T-helper 2 cell treated with Interferon-gamma antibody and Interleukin-4, amounts not matched to agents 100 ng/mL and 5 ng/mL, for 36 hours (primary cell): ENCODE data around the gene TLR7. TPM values are rescaled to one million over a fixed set of nuclear protein-coding genes. Genes with fewer than 3 reads are reported as not detected.

Experiments
- intact Hi-C: fragments of 100-400 bp; cut with micrococcal nuclease; formaldehyde crosslinking; loops from one replicate; pipeline ENCODE4 v1.15.1; 2023
- total RNA-seq: library from RNA; stranded (reverse); gene quantifications from 2 replicates; pipeline ENCODE4 v1.2.3, GENCODE V29; 2022

TLR7 gene
- total RNA-seq, 1 donor from 2014 or later: not detected

- intact Hi-C loops: loop anchor here (5.0 kb wide), 2 partner anchors 119 to 189 kb away; no protein-coding TSS in a partner anchor
These were observed 24.3 kb downstream of the TLR7 start for GRCh38 chrX:12891171-12891570.

GRCh38 chrX:12891915-12892506, 25.1 kb downstream of the TLR7 start:
- intact Hi-C loops: loop anchor here (5.0 kb wide), 2 partner anchors 120 to 190 kb away; no protein-coding TSS in a partner anchor

DNA sequence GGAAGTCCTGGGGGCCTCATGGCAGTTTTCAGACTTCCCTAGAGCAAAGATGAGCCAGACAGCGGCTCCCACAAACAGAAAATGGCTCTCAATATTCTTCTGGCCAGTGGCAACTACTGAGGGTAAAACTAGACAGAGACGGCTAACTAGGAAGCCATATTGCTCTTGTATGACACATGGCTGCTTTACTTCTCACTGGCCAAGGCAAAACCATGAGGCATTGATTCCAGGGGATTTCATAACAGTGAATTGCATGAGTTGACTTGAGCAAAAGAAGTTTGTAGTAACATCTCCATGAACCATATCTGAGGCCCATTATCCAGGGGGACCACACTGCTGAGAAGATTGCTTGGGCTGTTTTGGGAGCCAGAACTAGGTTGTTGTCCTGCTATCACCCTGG, 25.8 kb downstream of the TLR7 start:
- intact Hi-C loops: loop anchor here (5.0 kb wide), 2 partner anchors 120 to 190 kb away; no protein-coding TSS in a partner anchor

DNA sequence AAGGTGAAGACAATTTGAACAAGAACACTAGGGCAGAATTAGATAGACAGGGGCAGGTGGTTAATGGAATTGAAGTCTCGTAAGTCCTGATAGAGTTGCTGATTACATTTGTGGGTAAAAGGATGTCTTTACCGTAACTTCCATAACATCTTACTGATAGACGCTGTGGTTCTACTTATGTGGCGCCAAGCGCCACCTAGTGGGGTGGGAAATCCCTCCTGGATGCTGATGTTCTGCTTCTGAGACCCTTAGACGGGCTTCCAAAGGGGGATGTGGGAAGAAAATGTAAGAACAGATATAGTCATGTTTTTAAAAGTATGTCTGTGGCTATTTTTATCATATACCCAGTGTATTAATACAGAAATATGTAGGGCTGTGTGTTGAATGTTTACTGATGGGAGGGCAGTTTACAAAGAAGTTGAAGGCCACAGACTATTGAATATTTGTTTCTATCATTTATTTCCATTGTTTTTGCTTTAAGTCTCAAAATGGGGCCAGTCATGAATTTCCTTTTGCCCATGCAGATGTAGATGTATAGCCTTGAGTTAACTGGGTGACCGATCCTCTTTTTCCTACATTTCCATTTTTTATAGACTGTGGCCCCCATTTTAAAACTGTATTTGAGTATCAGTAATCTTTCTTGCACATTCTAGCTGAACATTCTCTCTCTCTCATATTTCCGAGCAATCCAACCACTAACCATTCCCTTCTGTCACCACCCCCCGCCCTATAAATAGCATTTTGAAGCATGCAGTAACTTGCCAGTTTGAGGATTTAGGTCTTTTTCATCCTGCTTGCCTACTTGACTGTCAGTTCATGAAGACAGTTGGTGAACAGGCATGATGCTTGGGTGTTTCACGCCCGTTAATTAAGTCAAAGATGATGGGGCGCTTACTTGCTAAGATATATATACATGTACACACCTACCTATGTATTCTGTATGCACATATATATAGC, 27.5 kb downstream of the TLR7 start:
- intact Hi-C loops: loop anchor here (1.0 to 5.0 kb wide), 3 partner anchors 80 to 192 kb away; no protein-coding TSS in a partner anchor

GRCh38 chrX:12895866-12896265, 29.0 kb downstream of the TLR7 start:
- intact Hi-C loops: no loop called here

DNA sequence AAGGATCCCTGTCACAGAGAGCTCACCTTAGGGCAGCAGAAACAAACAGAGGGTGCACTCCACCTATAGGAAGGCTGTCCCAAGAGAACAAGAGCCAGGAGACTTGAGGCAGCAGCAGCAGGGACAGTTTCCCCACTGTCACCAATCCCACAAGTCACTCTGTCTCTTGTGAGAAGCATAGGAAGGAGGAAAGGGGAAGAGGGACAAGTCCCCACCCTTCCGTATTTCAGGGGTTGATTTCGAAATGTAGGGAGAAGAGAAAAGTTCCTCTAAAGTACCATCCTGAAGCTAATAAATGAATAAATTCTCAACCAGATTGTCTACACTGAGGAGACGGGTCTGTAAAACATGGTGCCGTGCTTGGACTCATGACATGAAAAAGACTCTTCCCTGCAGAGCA, 30.1 kb downstream of the TLR7 start:
- intact Hi-C loops: no loop called here

GRCh38 chrX:12898073-12898472, 31.2 kb downstream of the TLR7 start:
- intact Hi-C loops: no loop called here

DNA sequence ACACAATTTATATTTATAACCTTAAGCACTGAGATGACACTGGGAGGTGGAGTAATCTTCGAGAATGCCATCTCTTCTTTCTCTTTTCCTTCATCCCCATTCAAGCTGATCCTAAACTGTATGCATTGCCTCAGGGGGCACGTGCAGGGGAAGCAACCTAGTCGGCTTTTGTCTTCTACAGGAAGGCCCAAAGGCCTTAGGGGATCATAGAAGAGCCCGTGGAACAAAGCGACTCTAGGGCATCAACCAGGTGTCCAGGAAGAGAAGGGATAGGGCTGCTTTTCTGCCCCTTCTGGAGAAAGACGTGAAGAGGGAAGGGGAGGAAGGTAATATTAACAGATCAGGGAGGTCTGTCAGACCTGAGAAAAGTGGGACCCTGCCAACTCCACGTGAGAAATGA, 32.6 kb downstream of the TLR7 start:
- intact Hi-C loops: no loop called here

DNA sequence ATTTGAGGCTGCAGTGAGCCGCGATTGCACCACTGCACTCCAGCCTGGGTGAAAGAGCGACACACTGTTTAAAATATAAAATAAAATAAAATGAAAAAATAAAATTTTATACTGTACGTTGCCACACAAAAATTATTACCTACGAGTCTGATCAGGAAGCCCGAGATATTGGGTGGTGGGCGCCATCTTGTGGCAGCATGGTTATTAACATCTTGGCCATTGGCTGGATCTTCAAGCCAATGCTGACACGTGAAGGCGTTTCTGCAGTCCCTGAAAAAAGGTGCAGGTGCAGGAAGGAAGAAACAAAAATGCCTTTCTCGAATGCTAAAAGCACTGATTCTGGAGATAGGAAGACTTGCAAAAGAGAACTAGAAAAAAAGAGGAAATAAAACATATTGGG, 34.6 kb downstream of the TLR7 start:
- intact Hi-C loops: no loop called here

DNA sequence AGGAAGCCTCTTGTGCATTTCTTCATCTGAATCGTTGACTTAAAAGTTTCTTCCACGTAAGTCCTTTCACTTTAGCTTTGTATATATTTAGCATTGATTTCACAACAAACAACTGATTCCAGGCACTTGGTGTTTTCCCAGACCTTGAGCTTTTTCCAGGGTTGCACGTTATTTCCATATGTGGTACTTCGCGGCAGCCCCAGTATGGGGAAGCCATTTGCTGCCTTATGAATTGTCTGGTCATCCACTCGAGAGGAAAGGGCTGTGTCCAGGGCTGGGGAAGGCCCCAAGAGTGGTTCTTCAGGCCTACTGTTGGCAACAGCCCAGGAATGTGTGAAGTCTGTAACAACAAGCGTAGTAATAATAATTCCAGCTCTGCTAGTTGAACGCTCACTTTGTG, 36.8 kb downstream of the TLR7 start:
- intact Hi-C loops: no loop called here

- intact Hi-C loops: no loop called here
These were observed 39.3 kb downstream of the TLR7 start, which contains the start of gene TLR8 for GRCh38 chrX:12906046-12906761. TLR8 (plus strand) TSS chrX:12906620; CDS start chrX:12906707, 87 bp downstream.

DNA sequence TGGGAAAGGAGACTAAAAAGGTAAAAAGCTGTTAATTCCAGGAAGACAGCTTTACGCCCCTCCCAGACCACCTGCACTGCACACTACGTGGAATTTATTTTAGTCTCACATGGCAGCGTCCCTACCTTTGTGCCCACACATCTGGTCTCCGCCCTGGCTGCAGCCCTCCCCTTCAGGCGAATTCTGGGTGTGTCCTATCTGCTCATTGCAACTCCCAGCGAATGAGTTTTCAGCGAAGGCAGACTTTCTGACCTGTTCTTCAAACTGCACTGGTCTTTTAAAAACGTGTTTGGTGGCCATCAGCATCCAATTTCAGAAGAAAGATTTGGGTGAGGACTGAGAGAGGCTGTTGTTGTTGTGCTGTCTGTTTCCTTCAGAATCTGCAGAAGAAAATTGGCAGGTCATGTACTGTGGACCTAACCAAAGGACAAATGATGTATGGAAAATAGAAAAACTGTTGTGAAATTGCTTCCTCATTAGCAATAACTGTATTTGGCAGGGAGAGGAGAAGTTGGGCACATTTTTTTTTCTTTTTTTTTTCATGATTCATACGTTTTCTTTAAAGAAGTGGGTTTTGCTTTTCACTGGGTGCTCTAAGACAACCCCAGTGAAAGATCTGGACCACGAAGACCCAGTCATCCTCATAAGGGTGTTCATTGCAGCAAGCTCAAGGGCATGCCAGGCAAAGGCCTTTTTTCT, 43.7 kb downstream of the TLR7 start:
- intact Hi-C loops: no loop called here

GRCh38 chrX:12911122-12911470, 44.2 kb downstream of the TLR7 start:
- intact Hi-C loops: no loop called here

DNA sequence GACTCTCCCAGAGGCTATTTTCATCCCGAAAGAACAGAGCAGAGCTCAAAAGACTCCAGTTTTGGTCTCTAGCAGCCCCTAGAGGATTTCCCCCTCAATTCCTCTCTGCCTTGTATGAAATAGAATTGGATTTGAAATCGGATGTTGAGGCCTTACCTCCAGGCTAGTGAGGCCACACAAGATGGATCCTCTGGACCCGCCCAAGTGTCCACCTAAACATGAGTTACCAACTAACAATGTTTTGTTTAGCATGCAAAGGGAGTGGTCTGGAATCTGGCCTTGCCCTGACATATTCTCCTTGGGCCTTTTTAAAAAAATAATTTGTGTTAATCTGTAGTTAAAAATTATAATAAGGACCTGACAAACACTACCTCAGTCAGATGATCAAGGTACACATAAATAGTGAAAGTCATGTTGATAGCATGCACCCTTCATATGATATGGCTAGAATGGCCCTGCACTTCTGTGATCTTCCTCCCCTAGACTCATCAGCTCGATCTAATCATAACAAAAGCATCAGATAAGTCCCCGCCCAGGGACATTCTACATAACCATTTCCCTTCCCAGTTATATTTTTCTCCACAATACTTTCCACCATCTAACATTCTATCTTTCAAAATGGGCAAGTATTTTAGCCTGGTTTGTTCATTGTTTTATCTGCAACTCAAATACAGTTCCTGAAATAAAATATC, 46.1 kb downstream of the TLR7 start:
- intact Hi-C loops: no loop called here

GRCh38 chrX:12917753-12918152, 50.9 kb downstream of the TLR7 start:
- intact Hi-C loops: no loop called here

- intact Hi-C loops: no loop called here
These were observed 52.2 kb downstream of the TLR7 start for GRCh38 chrX:12919051-12919450.

- intact Hi-C loops: no loop called here
These were observed 52.7 kb downstream of the TLR7 start for GRCh38 chrX:12919620-12920019.

- intact Hi-C loops: no loop called here
These were observed 54.1 kb downstream of the TLR7 start for GRCh38 chrX:12920990-12921389.

DNA sequence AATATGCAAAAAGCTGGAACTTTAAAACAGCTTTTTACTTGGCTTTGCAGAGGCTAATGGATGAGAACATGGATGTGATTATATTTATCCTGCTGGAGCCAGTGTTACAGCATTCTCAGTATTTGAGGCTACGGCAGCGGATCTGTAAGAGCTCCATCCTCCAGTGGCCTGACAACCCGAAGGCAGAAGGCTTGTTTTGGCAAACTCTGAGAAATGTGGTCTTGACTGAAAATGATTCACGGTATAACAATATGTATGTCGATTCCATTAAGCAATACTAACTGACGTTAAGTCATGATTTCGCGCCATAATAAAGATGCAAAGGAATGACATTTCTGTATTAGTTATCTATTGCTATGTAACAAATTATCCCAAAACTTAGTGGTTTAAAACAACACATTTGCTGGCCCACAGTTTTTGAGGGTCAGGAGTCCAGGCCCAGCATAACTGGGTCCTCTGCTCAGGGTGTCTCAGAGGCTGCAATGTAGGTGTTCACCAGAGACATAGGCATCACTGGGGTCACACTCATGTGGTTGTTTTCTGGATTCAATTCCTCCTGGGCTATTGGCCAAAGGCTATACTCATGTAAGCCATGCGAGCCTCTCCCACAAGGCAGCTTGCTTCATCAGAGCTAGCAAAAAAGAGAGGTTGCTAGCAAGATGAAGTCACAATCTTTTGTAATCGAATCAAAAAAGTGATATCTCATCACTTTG, 55.2 kb downstream of the TLR7 start:
- intact Hi-C loops: no loop called here

DNA sequence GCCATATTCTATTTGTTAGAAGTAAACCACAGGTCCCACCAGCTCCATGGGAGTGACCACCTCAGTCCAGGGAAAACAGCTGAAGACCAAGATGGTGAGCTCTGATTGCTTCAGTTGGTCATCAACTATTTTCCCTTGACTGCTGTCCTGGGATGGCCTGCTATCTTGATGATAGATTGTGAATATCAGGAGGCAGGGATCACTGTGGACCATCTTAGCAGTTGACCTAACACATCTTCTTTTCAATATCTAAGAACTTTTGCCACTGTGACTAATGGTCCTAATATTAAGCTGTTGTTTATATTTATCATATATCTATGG, 55.7 kb downstream of the TLR7 start:
- intact Hi-C loops: no loop called here
